GM12801 (cell line): Measurements from ENCODE around the gene SEC24C.

Experiments
- TF ChIP-seq, protein P1 (sequence below): IDR thresholded peaks from one replicate; pipeline ENCODE4 v1.5.1; 2011; ENCODE audit warnings: control low read depth; ENCODE audit not compliant: insufficient read length; ENCODE audit errors: extremely low read depth

The SEC24C gene

DNA sequence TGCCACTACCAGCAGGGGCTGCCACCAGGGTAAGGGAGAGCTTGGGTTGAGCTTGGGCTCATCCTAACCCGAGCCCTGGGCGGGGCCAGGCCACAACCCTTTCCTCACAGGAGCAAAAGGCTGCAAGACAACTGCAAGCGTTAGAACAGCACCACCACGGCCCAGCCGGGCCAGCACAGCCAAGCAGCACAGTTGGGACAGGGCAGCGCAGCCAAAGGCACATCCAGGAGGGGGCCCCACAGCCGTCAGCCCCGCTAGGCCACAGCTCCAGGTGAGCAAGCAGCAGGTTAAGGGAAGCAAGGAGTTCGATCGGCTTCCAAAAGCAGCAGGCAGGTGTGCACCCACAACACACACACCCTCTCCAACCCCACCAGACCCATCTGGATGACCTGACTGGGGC is 74.2 kb downstream of the SEC24C start:
- TF ChIP-seq, protein P1, sequence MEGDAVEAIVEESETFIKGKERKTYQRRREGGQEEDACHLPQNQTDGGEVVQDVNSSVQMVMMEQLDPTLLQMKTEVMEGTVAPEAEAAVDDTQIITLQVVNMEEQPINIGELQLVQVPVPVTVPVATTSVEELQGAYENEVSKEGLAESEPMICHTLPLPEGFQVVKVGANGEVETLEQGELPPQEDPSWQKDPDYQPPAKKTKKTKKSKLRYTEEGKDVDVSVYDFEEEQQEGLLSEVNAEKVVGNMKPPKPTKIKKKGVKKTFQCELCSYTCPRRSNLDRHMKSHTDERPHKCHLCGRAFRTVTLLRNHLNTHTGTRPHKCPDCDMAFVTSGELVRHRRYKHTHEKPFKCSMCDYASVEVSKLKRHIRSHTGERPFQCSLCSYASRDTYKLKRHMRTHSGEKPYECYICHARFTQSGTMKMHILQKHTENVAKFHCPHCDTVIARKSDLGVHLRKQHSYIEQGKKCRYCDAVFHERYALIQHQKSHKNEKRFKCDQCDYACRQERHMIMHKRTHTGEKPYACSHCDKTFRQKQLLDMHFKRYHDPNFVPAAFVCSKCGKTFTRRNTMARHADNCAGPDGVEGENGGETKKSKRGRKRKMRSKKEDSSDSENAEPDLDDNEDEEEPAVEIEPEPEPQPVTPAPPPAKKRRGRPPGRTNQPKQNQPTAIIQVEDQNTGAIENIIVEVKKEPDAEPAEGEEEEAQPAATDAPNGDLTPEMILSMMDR = no peak

DNA sequence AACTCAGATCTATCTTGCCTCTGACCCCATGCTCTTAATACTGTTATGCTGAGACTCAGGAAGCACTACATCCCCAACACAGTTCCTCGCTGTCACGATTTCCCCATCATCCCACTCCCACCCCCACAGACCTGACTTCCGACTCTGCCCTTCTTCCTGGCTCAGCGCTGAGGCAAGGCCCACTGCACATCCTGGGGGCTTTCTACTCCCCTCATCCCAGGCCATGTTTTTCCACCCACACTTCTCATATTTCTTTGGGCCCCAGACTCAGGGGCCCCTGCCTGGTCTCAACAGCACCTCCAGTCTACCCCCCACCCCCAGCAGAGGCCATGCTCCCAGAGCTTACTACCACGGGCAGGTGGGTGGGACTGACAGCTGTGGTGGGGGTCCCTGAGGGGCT is 74.9 kb downstream of the SEC24C start:
- TF ChIP-seq, protein P1 = no peak

DNA sequence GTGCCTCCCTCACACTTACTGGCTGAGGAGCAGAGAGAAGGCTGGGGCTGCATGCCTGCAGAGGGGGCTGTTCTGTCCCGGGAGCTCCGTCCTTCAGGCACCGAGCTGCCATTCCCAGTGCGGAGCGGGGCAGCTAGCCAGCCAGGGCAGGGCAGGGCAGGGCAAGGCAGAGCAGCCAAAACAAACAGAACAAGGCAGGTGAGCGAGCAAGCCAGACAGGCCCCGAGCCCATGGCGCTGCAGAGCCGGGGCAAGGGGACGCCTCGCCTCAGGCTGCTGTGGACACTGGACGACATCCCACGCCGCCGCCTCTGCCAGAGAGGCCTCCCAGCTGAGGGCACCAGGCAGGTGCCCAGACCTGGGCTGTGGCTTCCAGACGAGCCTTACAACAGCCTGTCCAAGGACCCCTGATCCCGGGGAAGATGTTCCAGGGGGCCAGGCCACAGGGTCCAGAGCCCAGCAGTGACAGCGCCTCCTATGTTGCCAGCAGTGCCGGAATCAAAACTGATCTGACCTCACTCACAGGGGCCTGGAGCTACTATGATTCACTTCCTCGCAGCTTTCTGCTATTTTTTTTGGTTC is 75.4 kb downstream of the SEC24C start:
- TF ChIP-seq, protein P1 = no peak
